Measurements from ENCODE around the gene TRIO.

The TRIO gene

DNA sequence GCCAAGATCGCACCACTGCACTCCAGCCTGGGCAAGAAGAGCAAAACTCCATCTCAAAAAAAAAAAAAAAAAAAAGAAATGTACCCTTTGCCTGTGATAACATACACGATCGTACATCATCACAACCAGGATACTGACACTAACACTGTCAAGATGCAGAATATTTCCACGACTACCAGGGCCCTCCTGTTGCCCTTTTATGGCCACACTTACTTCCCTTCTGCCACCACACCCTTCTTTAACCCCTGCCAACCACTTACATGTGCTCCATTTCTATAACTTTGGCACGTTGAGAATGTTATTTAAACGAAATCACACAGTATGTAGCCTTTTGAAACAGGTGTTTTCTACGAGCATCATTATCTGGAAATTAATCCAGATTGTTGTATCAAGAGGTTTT, 369.4 kb downstream of the TRIO start:
- CTCF ChIA-PET: no interaction called here

DNA sequence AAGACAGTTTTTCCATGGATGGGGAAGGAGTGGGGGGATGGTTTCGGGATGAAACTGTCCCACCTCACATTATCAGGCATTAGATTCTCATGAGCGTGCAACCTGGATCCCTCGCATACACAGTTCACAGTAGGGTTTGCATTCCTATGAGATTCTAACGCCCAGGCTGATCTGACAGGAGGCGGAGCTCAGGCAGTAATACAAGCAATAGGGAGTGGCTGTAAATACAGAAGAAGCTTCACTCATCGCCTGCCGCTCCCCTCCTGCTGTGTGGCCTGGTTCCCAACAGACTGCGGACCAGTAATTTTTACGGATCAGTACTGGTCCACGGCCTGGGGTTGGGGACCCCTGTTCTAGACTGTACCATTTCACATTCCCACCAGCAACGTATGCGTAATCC, 370.1 kb downstream of the TRIO start:
- CTCF ChIA-PET: no interaction called here
- POLR2A ChIA-PET: no interaction called here
- TF ChIP-seq, protein P1, sequence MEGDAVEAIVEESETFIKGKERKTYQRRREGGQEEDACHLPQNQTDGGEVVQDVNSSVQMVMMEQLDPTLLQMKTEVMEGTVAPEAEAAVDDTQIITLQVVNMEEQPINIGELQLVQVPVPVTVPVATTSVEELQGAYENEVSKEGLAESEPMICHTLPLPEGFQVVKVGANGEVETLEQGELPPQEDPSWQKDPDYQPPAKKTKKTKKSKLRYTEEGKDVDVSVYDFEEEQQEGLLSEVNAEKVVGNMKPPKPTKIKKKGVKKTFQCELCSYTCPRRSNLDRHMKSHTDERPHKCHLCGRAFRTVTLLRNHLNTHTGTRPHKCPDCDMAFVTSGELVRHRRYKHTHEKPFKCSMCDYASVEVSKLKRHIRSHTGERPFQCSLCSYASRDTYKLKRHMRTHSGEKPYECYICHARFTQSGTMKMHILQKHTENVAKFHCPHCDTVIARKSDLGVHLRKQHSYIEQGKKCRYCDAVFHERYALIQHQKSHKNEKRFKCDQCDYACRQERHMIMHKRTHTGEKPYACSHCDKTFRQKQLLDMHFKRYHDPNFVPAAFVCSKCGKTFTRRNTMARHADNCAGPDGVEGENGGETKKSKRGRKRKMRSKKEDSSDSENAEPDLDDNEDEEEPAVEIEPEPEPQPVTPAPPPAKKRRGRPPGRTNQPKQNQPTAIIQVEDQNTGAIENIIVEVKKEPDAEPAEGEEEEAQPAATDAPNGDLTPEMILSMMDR (IDR thresholded peaks at IDR 0.05; ENCODE audit: control extremely low read depth, extremely low read depth, low read depth, missing control alignments): no peak
- no peak for DNase-seq (ENCODE audit: extremely low spot score)

More for the DNA sequence above, 369.4 kb downstream of the TRIO start:
- TF ChIP-seq, protein P1 (IDR thresholded peaks at IDR 0.05; ENCODE audit: control extremely low read depth, extremely low read depth, low read depth, missing control alignments): no peak
- POLR2A ChIA-PET: no interaction called here
- DNase-seq (ENCODE audit: extremely low spot score): no peak

DNA sequence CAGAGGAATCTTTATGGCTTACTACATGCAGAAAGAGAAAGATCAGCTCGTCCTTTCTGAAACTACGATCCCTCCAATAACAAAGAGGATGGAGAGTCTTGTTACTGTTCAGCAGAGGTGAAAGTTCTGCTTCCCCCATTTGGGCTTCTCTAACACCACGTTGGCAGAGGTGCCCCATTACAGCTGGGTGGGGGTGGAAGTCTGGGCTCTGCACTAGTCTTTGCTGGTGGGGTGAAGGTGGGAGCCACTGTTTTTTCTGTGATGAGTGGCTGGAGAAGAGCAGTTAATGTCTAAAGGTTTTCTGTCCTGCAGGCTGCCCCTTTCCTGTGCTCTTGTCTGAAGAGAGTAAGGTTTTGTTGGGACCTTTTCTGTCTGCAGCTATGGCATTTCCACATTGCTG, 373.8 kb downstream of the TRIO start:
- ChIA-PET CTCF (interaction anchor here (0.8 kb wide), 1 partner anchor 9 kb away, joined by 3 read pairs; no protein-coding TSS in a partner anchor), POLR2A (no interaction called here)
- DNase-seq (ENCODE audit: extremely low spot score): no peak
- TF ChIP-seq, protein P1 (IDR thresholded peaks at IDR 0.05; ENCODE audit: control extremely low read depth, extremely low read depth, low read depth, missing control alignments): no peak

DNA sequence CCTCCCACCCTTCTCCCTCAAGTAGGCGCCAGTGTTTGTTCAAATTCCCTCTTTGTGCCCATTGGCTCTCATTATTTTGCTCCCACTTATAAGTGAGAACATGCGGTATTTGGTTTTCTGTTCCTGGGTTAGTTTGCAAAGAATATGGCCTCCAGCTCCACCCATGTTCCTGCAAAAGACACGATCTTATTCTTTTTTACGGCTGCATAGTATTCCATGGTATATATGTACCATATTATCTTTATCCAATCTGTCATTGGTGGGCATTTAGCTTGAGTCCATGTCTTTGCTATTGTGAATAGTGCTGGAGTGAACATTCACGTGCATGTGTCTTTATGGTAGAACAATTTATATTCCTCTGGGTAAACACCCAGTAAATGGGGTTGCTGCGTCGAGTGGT, 375.5 kb downstream of the TRIO start:
- no peak for DNase-seq (ENCODE audit: extremely low spot score)
- CTCF ChIA-PET: no interaction called here
- TF ChIP-seq, protein P1 (IDR thresholded peaks at IDR 0.05; ENCODE audit: control extremely low read depth, extremely low read depth, low read depth, missing control alignments): no peak
- POLR2A ChIA-PET: no interaction called here

DNA sequence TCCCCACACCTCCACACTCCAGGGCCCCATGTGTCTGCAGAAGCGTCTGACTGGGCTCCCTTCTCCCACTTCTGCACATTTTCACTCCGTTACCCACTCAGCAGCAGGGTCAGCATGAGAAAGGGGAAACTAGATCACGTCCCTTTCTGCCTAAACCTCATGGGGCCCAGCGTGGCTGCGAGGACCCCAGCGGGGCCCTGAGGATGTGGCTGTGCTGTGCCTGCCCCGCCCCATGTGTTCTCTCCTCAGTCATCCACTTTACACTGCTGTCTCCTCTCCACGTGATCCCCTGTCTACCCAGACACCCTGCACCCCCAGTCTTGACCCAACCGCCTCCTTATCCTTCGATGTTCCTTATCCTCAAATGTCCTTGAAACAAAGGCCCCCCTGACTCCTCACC, 378.6 kb downstream of the TRIO start:
- DNase-seq (ENCODE audit: extremely low spot score): no peak
- ChIA-PET POLR2A (no interaction called here), CTCF (interaction anchor here (1.6 to 1.7 kb wide), 2 partner anchors 10 to 14 kb away, joined by 3 to 5 read pairs; no protein-coding TSS in a partner anchor)
- TF ChIP-seq, protein P1 (IDR thresholded peaks at IDR 0.05; ENCODE audit: control extremely low read depth, extremely low read depth, low read depth, missing control alignments): no peak

DNA sequence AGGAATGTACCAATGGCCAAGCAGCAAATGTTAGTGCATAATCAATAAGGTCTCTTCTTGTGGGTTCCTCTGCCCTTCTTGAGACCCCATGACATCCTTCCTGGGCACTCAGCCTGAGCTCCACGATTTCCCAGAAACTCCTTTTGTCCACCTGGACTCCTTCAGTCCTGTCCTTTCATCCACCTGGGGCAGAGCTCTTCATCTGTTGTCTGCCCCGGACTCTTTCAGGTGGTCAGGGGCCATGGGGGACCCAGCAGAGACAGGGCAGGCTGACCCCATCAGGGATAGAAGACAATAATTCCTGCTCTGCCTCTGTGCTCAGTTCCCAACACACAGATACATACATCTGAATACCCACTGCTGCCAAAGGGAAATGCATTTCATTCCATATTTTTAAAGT, 379.6 kb downstream of the TRIO start:
- ChIA-PET POLR2A (no interaction called here), CTCF (interaction anchor here (1.6 kb wide), 1 partner anchor 15 kb away, joined by 5 read pairs; no protein-coding TSS in a partner anchor)
- TF ChIP-seq, protein P1 (IDR thresholded peaks at IDR 0.05; ENCODE audit: control extremely low read depth, extremely low read depth, low read depth, missing control alignments): no peak
- no peak for DNase-seq (ENCODE audit: extremely low spot score)
